A549 (cell line): ENCODE data around the gene VMA21. TPM values are rescaled to one million over a fixed set of nuclear protein-coding genes. Genes with fewer than 3 reads are reported as not detected.

Experiments used
- ATAC-seq, 2 experiments: fragments of 200-7000 bp in 1 of 2; fragments of >200 bp in 1 of 2; cut with Nextera tagmentation in 1 of 2; cut with Tn5 transposase in 1 of 2; 3 replicates each; pipeline versions ENCODE4 v1.8.0 to v1.9.1; 2018 to 2020; ENCODE audit warnings: mild to moderate bottlenecking in 1 of 2, moderate library complexity in 1 of 2
- CTCF ChIA-PET: fragments of 300-600 bp; sonication (Branson Sonifier 250); formaldehyde crosslinking; extraction: SDS; loops from one replicate; lab custom pipeline; 2021; ENCODE audit warnings: antibody characterized with exemption, inconsistent platforms; lab: Yijun Ruan, JAX
- POLR2A ChIA-PET: fragments of 350-600 bp; formaldehyde crosslinking; extraction: SDS; loops from one replicate; lab custom pipeline; 2021; ENCODE audit warnings: antibody characterized with exemption, inconsistent platforms; lab: Yijun Ruan, JAX
- DNase-seq, 2 experiments: peaks; one replicate each; pipeline versions ENCODE4 v3.0.0 to v3.0.0-alpha.2; 2011 to 2016; ENCODE audit warnings: low read depth in 1 of 2, low spot score in 1 of 2
- FAIRE-seq: peaks from 2 replicates; lab custom pipeline; 2011; peaks lifted over from hg19 to GRCh38; lab: Jason Lieb, UNC
- H3K27ac ChIP-seq, 2 experiments: fragments of >200 bp; sonication (Bioruptor Twin); formaldehyde crosslinking; 3 replicates each; pipeline ENCODE4 v1.5.1; 2016 to 2017
- H3K4me1 ChIP-seq: fragments of >200 bp; sonication (Bioruptor Twin); formaldehyde crosslinking; 3 replicates; pipeline ENCODE4 v1.6.1; 2016
- H3K4me2 ChIP-seq: fragments of >200 bp; sonication (Bioruptor Twin); formaldehyde crosslinking; 3 replicates; pipeline ENCODE4 v1.6.1; 2016
- H3K4me3 ChIP-seq: fragments of >200 bp; sonication (Bioruptor Twin); formaldehyde crosslinking; 3 replicates; pipeline ENCODE4 v1.5.1; 2016
- H3K9me3 ChIP-seq: fragments of >200 bp; sonication (Bioruptor Twin); formaldehyde crosslinking; 3 replicates; pipeline ENCODE4 v1.6.1; 2016
- CBX8 ChIP-seq: fragments of 200-600 bp; sonication (generic); IDR thresholded peaks from 2 replicates; pipeline ENCODE4 v1.6.1; 2016
- EHF ChIP-seq: fragments of 250-450 bp; sonication (Bioruptor Pico); IDR thresholded peaks from 2 replicates; pipeline ENCODE4 v1.5.0; 2020; ENCODE audit warnings: mild to moderate bottlenecking
- EHMT2 ChIP-seq: fragments of 200-600 bp; sonication (generic); IDR thresholded peaks from 2 replicates; pipeline ENCODE4 v1.6.1; 2016; ENCODE audit warnings: antibody characterized with exemption, low read depth, mild to moderate bottlenecking, moderate library complexity
- EP300 ChIP-seq, 2 experiments: fragments of >200 bp; sonication (Bioruptor Twin); formaldehyde crosslinking; IDR thresholded peaks; 2 replicates in 1 of 2; 3 replicates in 1 of 2; pipeline ENCODE4 v1.6.1; 2016 to 2017
- ESRRA ChIP-seq: fragments of 150-350 bp; IDR thresholded peaks from 2 replicates; pipeline ENCODE4 v1.6.1; 2014; ENCODE audit warnings: mild to moderate bottlenecking, low read length, borderline replicate concordance
- FOSL2 ChIP-seq, 2 experiments: fragments of 450-650 bp in 1 of 2; fragments of >200 bp in 1 of 2; sonication (Bioruptor Twin) in 1 of 2; formaldehyde crosslinking; IDR thresholded peaks; 2 replicates each; pipeline versions ENCODE4 v1.5.0 to v1.6.1; 2016 to 2020; ENCODE audit warnings: mild to moderate bottlenecking in 1 of 2, moderate library complexity in 1 of 2
- FOXS1 ChIP-seq: fragments of 250-450 bp; sonication (Bioruptor Pico); IDR thresholded peaks from 2 replicates; pipeline ENCODE4 v1.5.0; 2020; ENCODE audit warnings: mild to moderate bottlenecking, moderate library complexity
- GATA3 ChIP-seq: IDR thresholded peaks from 2 replicates; pipeline ENCODE4 v1.6.1; 2012; ENCODE audit warnings: borderline replicate concordance
- HDAC2 ChIP-seq: fragments of 200-600 bp; sonication (generic); IDR thresholded peaks from 2 replicates; pipeline ENCODE4 v1.6.1; 2016
- HEYL ChIP-seq: fragments of 250-450 bp; sonication (Bioruptor Pico); IDR thresholded peaks from 2 replicates; pipeline ENCODE4 v1.8.0; 2021; ENCODE audit warnings: mild to moderate bottlenecking, moderate library complexity
- HOXB13 ChIP-seq: fragments of 250-450 bp; sonication (Bioruptor Pico); IDR thresholded peaks from 2 replicates; pipeline ENCODE4 v1.5.0; 2020; ENCODE audit warnings: low read depth, mild to moderate bottlenecking, moderate library complexity
- HOXB5 ChIP-seq: fragments of 250-450 bp; sonication (Bioruptor Pico); IDR thresholded peaks from 2 replicates; pipeline ENCODE4 v1.5.0; 2020; ENCODE audit warnings: mild to moderate bottlenecking, moderate library complexity
- JUN ChIP-seq, 2 experiments: fragments of >200 bp; sonication (Bioruptor Twin); formaldehyde crosslinking; IDR thresholded peaks; 2 replicates in 1 of 2; 3 replicates in 1 of 2; pipeline ENCODE4 v1.6.1; 2016 to 2017
- JUNB ChIP-seq: fragments of >200 bp; sonication (Bioruptor Twin); formaldehyde crosslinking; IDR thresholded peaks from 2 replicates; pipeline ENCODE4 v1.6.1; 2016
- KDM1A ChIP-seq: fragments of 200-600 bp; sonication (generic); IDR thresholded peaks from 2 replicates; pipeline ENCODE4 v1.6.1; 2016; ENCODE audit warnings: low read depth, mild to moderate bottlenecking
- KDM5A ChIP-seq: fragments of 200-600 bp; sonication (generic); IDR thresholded peaks from 2 replicates; pipeline ENCODE4 v1.6.1; 2016; ENCODE audit warnings: antibody characterized with exemption, mild to moderate bottlenecking
- NFE2L2 ChIP-seq: fragments of 150-350 bp; conservative IDR thresholded peaks from 2 replicates; pipeline ENCODE4 v1.6.1; 2014; ENCODE audit warnings: low read length
- NPAS2 ChIP-seq: fragments of 250-450 bp; sonication (Bioruptor Pico); IDR thresholded peaks from 2 replicates; pipeline ENCODE4 v1.8.0; 2022; ENCODE audit warnings: mild to moderate bottlenecking, moderate library complexity, borderline replicate concordance
- PHF8 ChIP-seq: fragments of 200-600 bp; sonication (generic); IDR thresholded peaks from 2 replicates; pipeline ENCODE4 v1.6.1; 2016; ENCODE audit warnings: low read depth, mild to moderate bottlenecking, antibody characterized with exemption, moderate library complexity, borderline replicate concordance
- POLR2A ChIP-seq: IDR thresholded peaks from 2 replicates; pipeline ENCODE4 v1.6.1; 2012; ENCODE audit warnings: mild to moderate bottlenecking, low read length
- RAD21 ChIP-seq, 2 experiments: fragments of >200 bp in 1 of 2; sonication (Bioruptor Twin) in 1 of 2; formaldehyde crosslinking in 1 of 2; IDR thresholded peaks in 1 of 2; conservative IDR thresholded peaks in 1 of 2; 2 replicates in 1 of 2; 3 replicates in 1 of 2; pipeline ENCODE4 v1.6.1; 2012 to 2018; ENCODE audit warnings: inconsistent platforms in 1 of 2
- RCOR1 ChIP-seq: fragments of 150-350 bp; IDR thresholded peaks from 2 replicates; pipeline ENCODE4 v1.6.1; 2014; ENCODE audit warnings: antibody characterized with exemption, low read length, low read depth
- RFX5 ChIP-seq: fragments of 450-650 bp; IDR thresholded peaks from 2 replicates; pipeline ENCODE4 v1.7.1; 2014; ENCODE audit warnings: antibody characterized with exemption, mild to moderate bottlenecking, moderate library complexity
- TFCP2L1 ChIP-seq: fragments of 250-450 bp; sonication (Bioruptor Pico); IDR thresholded peaks from 2 replicates; pipeline ENCODE4 v1.5.0; 2021; ENCODE audit warnings: mild to moderate bottlenecking
- ZC3H11A ChIP-seq: fragments of 450-650 bp; IDR thresholded peaks from 2 replicates; pipeline ENCODE4 v1.6.1; 2014; ENCODE audit warnings: antibody characterized with exemption, mild to moderate bottlenecking
- ZFP36 ChIP-seq: fragments of 450-650 bp; IDR thresholded peaks from 2 replicates; pipeline ENCODE4 v1.6.1; 2014; ENCODE audit warnings: borderline replicate concordance; ENCODE audit not compliant: partially characterized antibody
- ZNF302 ChIP-seq: fragments of 250-450 bp; sonication (Bioruptor Pico); IDR thresholded peaks from 2 replicates; pipeline ENCODE4 v1.9.0; 2021; ENCODE audit warnings: inconsistent platforms, mild to moderate bottlenecking, moderate library complexity
- WGBS: methylation state at CpG from one replicate; pipeline ENCODE4 v1.1.6; 2017; ENCODE audit errors: missing lambda C conversion rate; 5-methylcytosine and 5-hydroxymethylcytosine counted together
- polyA plus RNA-seq, 4 experiments: library from polyadenylated mRNA; depleted of rRNA in 3 of 4; stranded (reverse); fragments of >200 nt; fragmentation: RNase III in 1 of 4; extraction: RNeasy Plus Mini Kit Qiagen cat#74134 plus additional on column Dnase treatment in 1 of 4; gene quantifications; 2 replicates in 3 of 4; 3 replicates in 1 of 4; pipeline ENCODE4 v1.2.3, GENCODE V29; 2011 to 2017
- TF ChIP-seq, protein P1 (sequence below): fragments of 250-450 bp; sonication (Bioruptor Pico); IDR thresholded peaks from 2 replicates; pipeline ENCODE4 v1.5.0; 2020; ENCODE audit warnings: low read depth, mild to moderate bottlenecking, moderate library complexity
- TF ChIP-seq, protein P2 (sequence below): IDR thresholded peaks from 2 replicates; pipeline ENCODE4 v1.6.1; 2012
- TF ChIP-seq, protein P3 (sequence below): fragments of >200 bp; sonication (Bioruptor Twin); formaldehyde crosslinking; IDR thresholded peaks from 3 replicates; pipeline ENCODE4 v1.5.1; 2016
- TF ChIP-seq, protein P4 (sequence below): fragments of 150-350 bp; IDR thresholded peaks from 2 replicates; pipeline ENCODE4 v1.6.1; 2014; ENCODE audit warnings: low read depth, mild to moderate bottlenecking, low read length

Gene VMA21
- polyA plus RNA-seq, 2 of the 4 experiments (the other 2 are of a cell fraction), result 25.5 to 52.7 TPM

DNA sequence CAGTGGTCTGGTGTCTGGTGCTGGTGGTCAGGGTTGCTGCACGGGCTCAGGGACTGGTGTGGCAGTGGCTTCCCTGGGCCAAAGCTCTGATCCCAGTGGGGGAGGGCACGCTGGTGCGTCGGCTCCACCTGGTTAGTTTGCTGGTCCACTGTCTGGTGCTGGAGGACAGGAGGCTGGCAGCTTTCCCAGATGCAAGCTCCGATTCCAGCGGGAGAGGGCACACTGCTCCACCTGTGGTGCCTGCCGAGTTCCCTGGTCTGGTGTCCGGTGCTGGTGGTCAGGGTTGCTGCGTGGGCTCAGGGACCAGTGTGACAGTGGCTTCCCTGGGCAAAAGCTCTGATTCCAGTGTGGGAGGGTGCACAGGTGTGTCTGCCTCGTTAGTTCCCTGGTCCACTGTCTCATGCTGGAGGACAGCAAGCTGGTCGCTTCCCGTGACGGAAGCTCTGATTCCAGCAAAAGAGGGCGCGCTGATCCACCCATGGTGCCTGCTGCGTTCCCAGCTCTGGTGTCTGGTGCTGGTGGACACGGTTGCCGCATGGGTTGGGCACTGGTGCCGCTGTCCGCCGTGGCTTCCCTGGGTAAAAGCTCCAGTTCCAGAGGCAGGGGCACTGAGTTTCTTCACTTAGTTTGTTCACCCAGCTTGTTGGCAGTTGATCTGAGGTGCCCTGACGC lies 5.8 kb downstream of the VMA21 start:
- peaks cover 15% of the 10 kb centered on the region; the same call in 2 of the 3 replicates for H3K4me1 ChIP-seq
- no peak overlapping the region for H3K4me2 ChIP-seq
- no peak overlapping the region for H3K27ac ChIP-seq
- ChIA-PET CTCF (no interaction called here), POLR2A (interaction anchor here (1.1 kb wide), 1 partner anchor 9 kb away, joined by 3 read pairs; no protein-coding TSS in a partner anchor)
- DNase-seq (no peak), FAIRE-seq (no peak), ATAC-seq (no peak)
- TF ChIP-seq EP300 (IDR thresholded peaks at IDR 0.05) (no peak), PHF8 (no peak), ZC3H11A (no peak), JUNB (no peak), HOXB5 (no peak), ESRRA (no peak), GATA3 (no peak), JUN (IDR thresholded peaks at IDR 0.05) (no peak), NFE2L2 (no peak), POLR2A (no peak), FOXS1 (no peak), RFX5 (no peak), KDM1A (no peak)
- TF ChIP-seq, protein P1, sequence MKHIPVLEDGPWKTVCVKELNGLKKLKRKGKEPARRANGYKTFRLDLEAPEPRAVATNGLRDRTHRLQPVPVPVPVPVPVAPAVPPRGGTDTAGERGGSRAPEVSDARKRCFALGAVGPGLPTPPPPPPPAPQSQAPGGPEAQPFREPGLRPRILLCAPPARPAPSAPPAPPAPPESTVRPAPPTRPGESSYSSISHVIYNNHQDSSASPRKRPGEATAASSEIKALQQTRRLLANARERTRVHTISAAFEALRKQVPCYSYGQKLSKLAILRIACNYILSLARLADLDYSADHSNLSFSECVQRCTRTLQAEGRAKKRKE (CRISPR knock-in tag), result no peak
- TF ChIP-seq, protein P2, sequence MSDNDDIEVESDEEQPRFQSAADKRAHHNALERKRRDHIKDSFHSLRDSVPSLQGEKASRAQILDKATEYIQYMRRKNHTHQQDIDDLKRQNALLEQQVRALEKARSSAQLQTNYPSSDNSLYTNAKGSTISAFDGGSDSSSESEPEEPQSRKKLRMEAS, result no peak
- H3K4me3 ChIP-seq, result no peak overlapping the region
- no peaks in the 10 kb centered on the region for H3K9me3 ChIP-seq
- 98% methylated on average over 16 of the region's 22 CpGs for WGBS

DNA sequence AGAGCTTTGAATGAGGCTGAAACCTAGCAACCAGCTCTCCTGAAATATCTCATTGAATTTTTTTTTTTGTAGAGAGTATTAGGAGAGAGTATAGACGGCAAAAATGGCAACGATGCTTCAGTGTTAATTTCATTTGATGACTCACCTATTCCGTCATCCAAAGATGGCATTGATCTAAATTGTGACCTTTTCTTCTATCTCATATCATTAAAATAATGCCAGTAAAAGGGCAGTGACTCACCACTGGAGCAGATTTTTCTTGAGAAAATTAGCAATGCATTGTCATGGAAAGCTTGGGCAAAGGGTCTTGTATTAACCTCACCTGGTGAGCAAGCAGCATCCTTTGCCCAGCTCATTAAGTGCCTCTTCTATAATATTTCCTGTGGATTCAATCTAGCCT lies 19.6 kb downstream of the VMA21 start:
- WGBS, result 81% methylated on average over 3 of the region's 3 CpGs
- CTCF ChIA-PET, result no interaction called here

DNA sequence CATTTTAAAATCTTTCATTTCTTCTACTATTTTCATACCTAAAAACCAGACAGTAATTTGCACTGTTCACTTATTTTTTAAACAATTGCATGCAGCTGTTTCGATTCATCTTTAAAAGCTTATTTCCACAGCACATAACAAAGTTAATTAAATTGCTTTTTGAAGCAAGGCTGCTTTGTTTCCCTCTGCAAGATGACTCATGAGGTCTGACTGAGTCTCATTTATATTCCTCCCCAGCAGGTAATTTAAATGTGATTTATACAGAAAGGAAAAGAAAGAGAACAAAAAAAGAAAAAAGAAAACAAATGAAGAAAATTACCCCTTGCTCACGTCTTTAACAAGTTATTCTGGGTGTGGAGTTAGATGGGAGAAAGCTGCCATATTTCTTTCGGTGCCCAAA lies 22.8 kb downstream of the VMA21 start:
- H3K9me3 ChIP-seq, result no peaks in the 10 kb centered on the region
- ChIA-PET CTCF (interaction anchor here (1.0 kb wide), 1 partner anchor 11 kb away, joined by 3 read pairs; no protein-coding TSS in a partner anchor), POLR2A (no interaction called here)
- H3K4me1 ChIP-seq, result no peaks in the 10 kb centered on the region
- DNase-seq (no peak), ATAC-seq (no peak), FAIRE-seq (no peak)
- no peak overlapping the region for H3K4me2 ChIP-seq
- H3K27ac ChIP-seq, result no peak overlapping the region
- H3K4me3 ChIP-seq, result no peak overlapping the region
- 82% methylated on average over 3 of the region's 3 CpGs for WGBS
- no peak for TF ChIP-seq CBX8
- TF ChIP-seq HEYL, result no peak
- TF ChIP-seq TFCP2L1 (CRISPR knock-in tag), result no peak
- no peak for TF ChIP-seq ZFP36
- TF ChIP-seq, protein P3, sequence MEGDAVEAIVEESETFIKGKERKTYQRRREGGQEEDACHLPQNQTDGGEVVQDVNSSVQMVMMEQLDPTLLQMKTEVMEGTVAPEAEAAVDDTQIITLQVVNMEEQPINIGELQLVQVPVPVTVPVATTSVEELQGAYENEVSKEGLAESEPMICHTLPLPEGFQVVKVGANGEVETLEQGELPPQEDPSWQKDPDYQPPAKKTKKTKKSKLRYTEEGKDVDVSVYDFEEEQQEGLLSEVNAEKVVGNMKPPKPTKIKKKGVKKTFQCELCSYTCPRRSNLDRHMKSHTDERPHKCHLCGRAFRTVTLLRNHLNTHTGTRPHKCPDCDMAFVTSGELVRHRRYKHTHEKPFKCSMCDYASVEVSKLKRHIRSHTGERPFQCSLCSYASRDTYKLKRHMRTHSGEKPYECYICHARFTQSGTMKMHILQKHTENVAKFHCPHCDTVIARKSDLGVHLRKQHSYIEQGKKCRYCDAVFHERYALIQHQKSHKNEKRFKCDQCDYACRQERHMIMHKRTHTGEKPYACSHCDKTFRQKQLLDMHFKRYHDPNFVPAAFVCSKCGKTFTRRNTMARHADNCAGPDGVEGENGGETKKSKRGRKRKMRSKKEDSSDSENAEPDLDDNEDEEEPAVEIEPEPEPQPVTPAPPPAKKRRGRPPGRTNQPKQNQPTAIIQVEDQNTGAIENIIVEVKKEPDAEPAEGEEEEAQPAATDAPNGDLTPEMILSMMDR, result no peak
- TF ChIP-seq NPAS2 (CRISPR knock-in tag), result no peak
- no peak for TF ChIP-seq PHF8
- TF ChIP-seq, protein P1 (CRISPR knock-in tag), result no peak
- no peak for TF ChIP-seq RCOR1
- no peak for TF ChIP-seq KDM5A
- TF ChIP-seq HOXB5, result no peak
- TF ChIP-seq EHMT2, result no peak
- no peak for TF ChIP-seq POLR2A
- no peak for TF ChIP-seq HOXB13 (CRISPR knock-in tag)
- no peak for TF ChIP-seq ZNF302 (CRISPR knock-in tag)

More for the DNA sequence above, 19.6 kb downstream of the VMA21 start:
- POLR2A ChIA-PET, result no interaction called here
- no peak for TF ChIP-seq EHF
- TF ChIP-seq HDAC2, result no peak
- TF ChIP-seq FOSL2 (IDR thresholded peaks at IDR 0.05), result no peak
- peak; percentile 57 for TF ChIP-seq FOSL2 (CRISPR knock-in tag; IDR thresholded peaks at IDR 0.05)
- TF ChIP-seq, protein P4, sequence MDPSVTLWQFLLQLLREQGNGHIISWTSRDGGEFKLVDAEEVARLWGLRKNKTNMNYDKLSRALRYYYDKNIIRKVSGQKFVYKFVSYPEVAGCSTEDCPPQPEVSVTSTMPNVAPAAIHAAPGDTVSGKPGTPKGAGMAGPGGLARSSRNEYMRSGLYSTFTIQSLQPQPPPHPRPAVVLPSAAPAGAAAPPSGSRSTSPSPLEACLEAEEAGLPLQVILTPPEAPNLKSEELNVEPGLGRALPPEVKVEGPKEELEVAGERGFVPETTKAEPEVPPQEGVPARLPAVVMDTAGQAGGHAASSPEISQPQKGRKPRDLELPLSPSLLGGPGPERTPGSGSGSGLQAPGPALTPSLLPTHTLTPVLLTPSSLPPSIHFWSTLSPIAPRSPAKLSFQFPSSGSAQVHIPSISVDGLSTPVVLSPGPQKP, result no peak
- TF ChIP-seq, protein P1 (CRISPR knock-in tag), result no peak
- no peak for TF ChIP-seq RAD21 (conservative IDR thresholded peaks at IDR 0.05 in 1 of 2, IDR thresholded peaks at IDR 0.05 in 1 of 2)
- Histone ChIP-seq H3K9me3 (no peaks in the 10 kb centered on the region), H3K27ac (no peak overlapping the region), H3K4me3 (no peak overlapping the region), H3K4me1 (no peaks in the 10 kb centered on the region), H3K4me2 (no peak overlapping the region)
- DNase-seq (no peak), FAIRE-seq (no peak), ATAC-seq (no peak)
